IMR-90 (cell line): ENCODE measurements around the gene PDX1. TPM values are rescaled to one million over a fixed set of nuclear protein-coding genes. Genes with fewer than 3 reads are reported as not detected.

Source experiments
- ATAC-seq: fragments of 200-7000 bp; cut with Tn5 transposase; 2 replicates; pipeline ENCODE4 v1.9.1; 2020; ENCODE audit warnings: low read depth, mild to moderate bottlenecking, moderate library complexity
- BruUV-seq: library from RNA; stranded (reverse); fragments of 400-500 nt; replicated peaks from 2 replicates; lab custom pipeline; 2021; lab: Mats Ljungman, UMichigan
- CTCF ChIA-PET: fragments of 300-600 bp; formaldehyde crosslinking; extraction: SDS; loops from one replicate; lab custom pipeline; 2021; ENCODE audit warnings: antibody characterized with exemption; lab: Yijun Ruan, JAX
- POLR2A ChIA-PET: fragments of 300-600 bp; sonication (Branson Sonifier 250); formaldehyde crosslinking; loops from one replicate; lab custom pipeline; 2022; ENCODE audit warnings: antibody characterized with exemption; ENCODE audit not compliant: unreplicated experiment; lab: Charles Lee
- DNase-seq: peaks from one replicate; pipeline ENCODE4 v3.0.0; 2013
- H2AFZ ChIP-seq: replicated peaks from 2 replicates; pipeline ENCODE3; 2013; ENCODE audit warnings: low read length, mild to moderate bottlenecking; ENCODE audit not compliant: poor library complexity
- H2AK5ac ChIP-seq: 2 replicates; pipeline ENCODE4 v1.6.1; 2013; ENCODE audit warnings: low read depth, low read length, inconsistent platforms
- H2AK9ac ChIP-seq: replicated peaks from 2 replicates; pipeline ENCODE3; 2013; ENCODE audit warnings: mild to moderate bottlenecking, low read depth, low read length, moderate library complexity; ENCODE audit not compliant: poor library complexity
- H2BK120ac ChIP-seq: 2 replicates; pipeline ENCODE4 v1.6.1; 2013; ENCODE audit warnings: low read depth, low read length, inconsistent platforms
- H2BK15ac ChIP-seq: 3 replicates; pipeline ENCODE4 v1.6.1; 2013; ENCODE audit warnings: low read depth, low read length, inconsistent platforms
- H2BK20ac ChIP-seq: 2 replicates; pipeline ENCODE4 v1.6.1; 2013; ENCODE audit warnings: low read depth, mild to moderate bottlenecking, inconsistent platforms, low read length, moderate library complexity
- H2BK5ac ChIP-seq: 2 replicates; pipeline ENCODE4 v1.6.1; 2013; ENCODE audit warnings: mild to moderate bottlenecking, low read depth, low read length, inconsistent platforms; ENCODE audit not compliant: poor library complexity, severe bottlenecking
- H3K14ac ChIP-seq: replicated peaks from 2 replicates; pipeline ENCODE4 v1.6.1; 2013; ENCODE audit warnings: low read depth, low read length, inconsistent platforms
- H3K18ac ChIP-seq: 2 replicates; pipeline ENCODE4 v1.6.1; 2013; ENCODE audit warnings: low read depth, low read length, control low read depth
- H3K23ac ChIP-seq: 2 replicates; pipeline ENCODE4 v1.6.1; 2013; ENCODE audit warnings: low read depth, low read length, inconsistent platforms
- H3K27ac ChIP-seq: 2 replicates; pipeline ENCODE4 v1.5.1; 2013; ENCODE audit warnings: mild to moderate bottlenecking, control low read depth, low read length; ENCODE audit not compliant: insufficient read depth
- H3K27me3 ChIP-seq: 2 replicates; pipeline ENCODE4 v1.6.1; 2013; ENCODE audit warnings: low read length; ENCODE audit not compliant: control insufficient read depth, insufficient read depth
- H3K36me3 ChIP-seq: 2 replicates; pipeline ENCODE4 v1.6.1; 2013; ENCODE audit warnings: low read length, mixed read lengths; ENCODE audit not compliant: control insufficient read depth, insufficient read depth
- H3K4ac ChIP-seq: 2 replicates; pipeline ENCODE4 v1.6.1; 2013; ENCODE audit warnings: low read depth, low read length, inconsistent platforms
- H3K4me1 ChIP-seq: 2 replicates; pipeline ENCODE4 v1.6.1; 2013; ENCODE audit warnings: low read length, mixed read lengths; ENCODE audit not compliant: control insufficient read depth, insufficient read depth
- H3K4me2 ChIP-seq: 2 replicates; pipeline ENCODE4 v1.6.1; 2013; ENCODE audit warnings: low read depth, mild to moderate bottlenecking, control low read depth, low read length, moderate library complexity
- H3K4me3 ChIP-seq: 2 replicates; pipeline ENCODE4 v1.5.1; 2013; ENCODE audit warnings: low read depth, mild to moderate bottlenecking, control low read depth, low read length, moderate library complexity; ENCODE audit not compliant: insufficient read depth
- H3K56ac ChIP-seq: 2 replicates; pipeline ENCODE4 v1.6.1; 2013; ENCODE audit warnings: low read length, inconsistent platforms; ENCODE audit not compliant: insufficient read depth; ENCODE audit errors: extremely low read depth
- H3K79me1 ChIP-seq, 2 experiments: 2 replicates each; pipeline ENCODE4 v1.6.1; 2013; ENCODE audit warnings: low read length in 2 of 2, inconsistent platforms in 1 of 2, low read depth in 1 of 2
- H3K9ac ChIP-seq: 2 replicates; pipeline ENCODE4 v1.6.1; 2013; ENCODE audit warnings: low read depth, low read length, control low read depth
- H3K9me1 ChIP-seq: 2 replicates; pipeline ENCODE4 v1.6.1; 2013; ENCODE audit warnings: low read length, inconsistent platforms; ENCODE audit not compliant: insufficient read depth
- H3K9me3 ChIP-seq: 2 replicates; pipeline ENCODE4 v1.6.1; 2013; ENCODE audit warnings: low read length; ENCODE audit not compliant: control insufficient read depth, insufficient read depth
- H4K20me1 ChIP-seq: 2 replicates; pipeline ENCODE4 v1.6.1; 2013; ENCODE audit warnings: low read length, inconsistent platforms; ENCODE audit not compliant: insufficient read depth
- H4K5ac ChIP-seq: 2 replicates; pipeline ENCODE4 v1.6.1; 2013; ENCODE audit warnings: mild to moderate bottlenecking, low read depth, low read length, control low read depth
- H4K8ac ChIP-seq, 2 experiments: 2 replicates each; pipeline ENCODE4 v1.6.1; 2013; ENCODE audit warnings: low read depth in 2 of 2, low read length in 2 of 2, control low read depth in 1 of 2, inconsistent platforms in 1 of 2
- H4K91ac ChIP-seq: 2 replicates; pipeline ENCODE4 v1.6.1; 2013; ENCODE audit warnings: low read depth, low read length, inconsistent platforms; ENCODE audit not compliant: insufficient read depth
- CEBPB ChIP-seq: IDR thresholded peaks from 2 replicates; pipeline ENCODE4 v1.6.1; 2012; ENCODE audit warnings: low read depth, low read length, improper control_type of control experiment
- CTCF ChIP-seq: conservative IDR thresholded peaks from 2 replicates; pipeline ENCODE4 v1.5.1; 2012; ENCODE audit warnings: mild to moderate bottlenecking, low read depth, low read length, improper control_type of control experiment
- FOS ChIP-seq: fragments of 150-350 bp; IDR thresholded peaks from 2 replicates; pipeline ENCODE4 v1.6.1; 2016; ENCODE audit warnings: low read depth, low read length
- MAFK ChIP-seq: IDR thresholded peaks from 2 replicates; pipeline ENCODE4 v1.6.1; 2012; ENCODE audit warnings: low read depth, low read length, improper control_type of control experiment
- MAZ ChIP-seq: IDR thresholded peaks from 2 replicates; pipeline ENCODE4 v1.6.1; 2012; ENCODE audit warnings: low read depth, mild to moderate bottlenecking, low read length, improper control_type of control experiment, moderate library complexity, borderline replicate concordance
- MXI1 ChIP-seq: IDR thresholded peaks from 2 replicates; pipeline ENCODE4 v1.6.1; 2012; ENCODE audit warnings: low read depth, mild to moderate bottlenecking, low read length, moderate library complexity, borderline replicate concordance
- POLR2A ChIP-seq: IDR thresholded peaks from 2 replicates; pipeline ENCODE4 v1.6.1; 2012; ENCODE audit warnings: mild to moderate bottlenecking, low read depth, low read length
- RAD21 ChIP-seq: IDR thresholded peaks from 2 replicates; pipeline ENCODE4 v1.6.1; 2012; ENCODE audit warnings: low read length, improper control_type of control experiment
- RCOR1 ChIP-seq: IDR thresholded peaks from 2 replicates; pipeline ENCODE4 v1.6.1; 2012; ENCODE audit warnings: mild to moderate bottlenecking, low read length, improper control_type of control experiment; ENCODE audit not compliant: insufficient replicate concordance
- RFX5 ChIP-seq: IDR thresholded peaks from 2 replicates; pipeline ENCODE4 v1.8.0; 2012; ENCODE audit warnings: low read depth, mild to moderate bottlenecking, low read length, moderate library complexity
- USF2 ChIP-seq: fragments of 150-350 bp; IDR thresholded peaks from 2 replicates; pipeline ENCODE4 v1.6.1; 2017; ENCODE audit warnings: mild to moderate bottlenecking, antibody characterized with exemption, low read length, low read depth
- WGBS, 2 experiments: methylation state at CpG; one replicate each; pipeline versions ENCODE4 v1.1.5 to v1.1.7; 2013; ENCODE audit warnings: missing lambda C conversion rate in 2 of 2; ENCODE audit not compliant: insufficient read length in 1 of 2; ENCODE audit errors: extremely low coverage in 2 of 2; 5-methylcytosine and 5-hydroxymethylcytosine counted together
- dilution Hi-C: fragments of 300-500 bp; cut with HindIII; formaldehyde crosslinking; loops from one replicate; pipeline ENCODE4 v1.14.3; 2018; ENCODE audit warnings: low sequenced_read_pairs; ENCODE audit not compliant: unreplicated experiment
- in situ Hi-C: fragments of 300-500 bp; cut with MboI; formaldehyde crosslinking; loops from 3 replicates; pipeline ENCODE4 v1.14.3; 2019; ENCODE audit warnings: low sequenced_read_pairs, inconsistent platforms, mixed read lengths
- intact Hi-C: fragments of 100-400 bp; cut with micrococcal nuclease; formaldehyde crosslinking; loops from 2 replicates; pipeline ENCODE4 v1.10.0; 2022
- polyA plus RNA-seq, 3 experiments: library from polyadenylated mRNA; depleted of rRNA; stranded (reverse); fragments of >200 nt; gene quantifications; 2 replicates each; pipeline ENCODE4 v1.2.3, GENCODE V29; 2012; ENCODE audit warnings: low replicate concordance in 1 of 3
- total RNA-seq: library from RNA; depleted of rRNA; stranded (reverse); fragments of >200 nt; gene quantifications from 2 replicates; pipeline ENCODE4 v1.2.3, GENCODE V29; 2012

PDX1 gene
- total and polyA plus RNA-seq, 2 of the 4 experiments (the other 2 are of a cell fraction), result not detected

- no peak for TF ChIP-seq USF2
These were observed 41.7 kb downstream of the PDX1 start (continued) for GRCh38 chr13:27961227-27962085.

- dilution Hi-C loops, result no loop called here
- H3K36me3 ChIP-seq, result no peaks in the 10 kb centered on the region
- no peak overlapping the region for H4K91ac ChIP-seq
- H2BK120ac ChIP-seq, result no peak overlapping the region
- peaks cover 91% of the 10 kb centered on the region for H3K27me3 ChIP-seq
- H2BK5ac ChIP-seq, result no peak overlapping the region
- H4K20me1 ChIP-seq, result no peaks in the 10 kb centered on the region
- ATAC-seq, result no peak
- in situ Hi-C loops, result no loop called here
- ChIA-PET POLR2A (no interaction called here), CTCF (interaction anchor here (1.1 kb wide), 1 partner anchor 14 kb away, joined by 3 read pairs; no protein-coding TSS in a partner anchor)
- H4K5ac ChIP-seq, result no peak overlapping the region
- H2BK20ac ChIP-seq, result no peak overlapping the region
- peaks cover 3% of the 10 kb centered on the region; the same call in 1 of the 2 replicates for H3K4me1 ChIP-seq
- H3K56ac ChIP-seq, result no peak overlapping the region
- no peaks in the 10 kb centered on the region for H3K9me1 ChIP-seq
- H2AFZ ChIP-seq, result peak overlapping the region; percentile 24
- WGBS, 2 experiments, result no CpG with 5 or more reads among the region's 6 CpGs
- H3K4ac ChIP-seq, result no peak overlapping the region
- H3K27ac ChIP-seq, result no peak overlapping the region
- H2AK5ac ChIP-seq, result no peak overlapping the region
- no peak overlapping the region for H3K23ac ChIP-seq
- H3K4me2 ChIP-seq, result no peak overlapping the region
- H3K79me1 ChIP-seq, result no peaks in the 10 kb centered on the region
- H3K9ac ChIP-seq, result no peak overlapping the region
- no peak overlapping the region for H3K18ac ChIP-seq
- H3K14ac ChIP-seq, result no peak overlapping the region
- DNase-seq, result no peak
- H4K8ac ChIP-seq, result no peak overlapping the region
- no peaks in the 10 kb centered on the region; the same call in 1 of the 2 replicates for H3K9me3 ChIP-seq
- H2AK9ac ChIP-seq, result no peak overlapping the region
- H2BK15ac ChIP-seq, result no peak overlapping the region
- intact Hi-C loops, result no loop called here
- H3K4me3 ChIP-seq, result no peak overlapping the region
- BruUV-seq, result no TSS peak
- TF ChIP-seq FOS (no peak), RAD21 (no peak), POLR2A (no peak), MAFK (no peak), CTCF (no peak), RFX5 (no peak), USF2 (no peak), CEBPB (no peak), RCOR1 (no peak), MAZ (no peak), MXI1 (no peak)
These were observed 42.5 kb downstream of the PDX1 start for GRCh38 chr13:27962128-27962841.
